K562 (cell line): ENCODE measurements around the gene CYP2W1. TPM values are rescaled to one million over a fixed set of nuclear protein-coding genes. Genes with fewer than 3 reads are reported as not detected.

Source experiments
- ATAC-seq: fragments of 200-7000 bp; cut with Tn5 transposase; 3 replicates; pipeline ENCODE4 v1.9.1; 2020; ENCODE audit warnings: moderate library complexity
- BruUV-seq: library from RNA; stranded (reverse); fragments of 400-500 nt; replicated peaks from 2 replicates; lab custom pipeline; 2021; lab: Mats Ljungman, UMichigan
- CTCF ChIA-PET: fragments of 300-600 bp; formaldehyde crosslinking; extraction: SDS; loops from one replicate; lab custom pipeline; 2021; ENCODE audit warnings: low intra/inter-chr PET ratio; lab: Yijun Ruan, JAX
- POLR2A ChIA-PET: fragments of 300-600, 350-650 bp; sonication (Branson Sonifier 250); formaldehyde crosslinking; extraction: SDS; loops from one replicate; lab custom pipeline; 2021; ENCODE audit warnings: antibody characterized with exemption, inconsistent platforms; lab: Yijun Ruan, JAX
- DNase-seq, 4 experiments: peaks; one replicate each; pipeline versions ENCODE4 v3.0.0 to v3.0.0-alpha.2; 2011 to 2018; ENCODE audit warnings: low spot score in 3 of 4, mixed read lengths in 3 of 4; ENCODE audit errors: extremely low read depth in 1 of 4
- FAIRE-seq: peaks from 2 replicates; lab custom pipeline; 2011; peaks lifted over from hg19 to GRCh38; lab: Jason Lieb, UNC
- H2AFZ ChIP-seq: 2 replicates; pipeline ENCODE4 v1.6.0; 2011; ENCODE audit warnings: low read depth, low read length, control low read depth, inconsistent platforms
- H3K27ac ChIP-seq: fragments of 200-600 bp; 3 replicates; pipeline ENCODE4 v1.8.0; 2011; ENCODE audit warnings: low read depth, mild to moderate bottlenecking, control low read depth, inconsistent platforms, low read length, moderate library complexity, mixed read lengths; ENCODE audit errors: extremely low read depth
- H3K27me3 ChIP-seq, 2 experiments: fragments of 300-600 bp in 1 of 2; 2 replicates in 1 of 2; 3 replicates in 1 of 2; pipeline versions ENCODE4 v1.6.0 to v1.8.0; 2011; ENCODE audit warnings: inconsistent platforms in 2 of 2, low read length in 2 of 2, mild to moderate bottlenecking in 1 of 2, mixed read lengths in 1 of 2, moderate library complexity in 1 of 2; ENCODE audit not compliant: control insufficient read depth in 2 of 2, insufficient read depth in 2 of 2
- H3K36me3 ChIP-seq: fragments of 300-600 bp; 3 replicates; pipeline ENCODE4 v1.8.0; 2011; ENCODE audit warnings: mild to moderate bottlenecking, low read length, inconsistent platforms; ENCODE audit not compliant: control insufficient read depth, insufficient read depth
- H3K4me1 ChIP-seq, 2 experiments: fragments of 200-600 bp in 1 of 2; replicated peaks in 1 of 2; 2 replicates in 1 of 2; 3 replicates in 1 of 2; pipeline versions ENCODE4 v1.5.1 to v1.8.0; 2011; ENCODE audit warnings: inconsistent platforms in 2 of 2, low read length in 2 of 2, mild to moderate bottlenecking in 1 of 2, mixed read lengths in 1 of 2, moderate library complexity in 1 of 2; ENCODE audit not compliant: control insufficient read depth in 2 of 2, insufficient read depth in 2 of 2
- H3K4me2 ChIP-seq: 2 replicates; pipeline ENCODE4 v1.6.1; 2011; ENCODE audit warnings: low read length, control low read depth, inconsistent platforms, mixed read lengths; ENCODE audit not compliant: insufficient read depth
- H3K4me3 ChIP-seq: fragments of 200-600 bp; sonication (generic), shearing (Covaris generic); 2 replicates; pipeline ENCODE4 v1.5.1; 2016; ENCODE audit warnings: control low read depth, inconsistent platforms
- H3K79me2 ChIP-seq: fragments of 200-600 bp; 3 replicates; pipeline ENCODE4 v1.8.0; 2011; ENCODE audit warnings: low read length, inconsistent platforms; ENCODE audit not compliant: control insufficient read depth, insufficient read depth
- H3K9ac ChIP-seq, 2 experiments: 2 replicates each; pipeline versions ENCODE4 v1.6.0 to v1.6.1; 2011; ENCODE audit warnings: low read depth in 2 of 2, low read length in 2 of 2, control low read depth in 1 of 2, inconsistent platforms in 1 of 2, mild to moderate bottlenecking in 1 of 2, mixed read lengths in 1 of 2; ENCODE audit not compliant: insufficient read depth in 1 of 2
- H3K9me1 ChIP-seq: one replicate; pipeline ENCODE4 v1.6.0; 2011; ENCODE audit warnings: inconsistent platforms, mild to moderate bottlenecking, low read length, moderate library complexity; ENCODE audit not compliant: control insufficient read depth, insufficient read depth
- H3K9me3 ChIP-seq: replicated peaks from 2 replicates; pipeline ENCODE4 v1.5.1; 2011; ENCODE audit warnings: low read depth, low read length, inconsistent platforms; ENCODE audit not compliant: control insufficient read depth, insufficient read depth
- H4K20me1 ChIP-seq: replicated peaks from 2 replicates; pipeline ENCODE4 v1.6.1; 2011; ENCODE audit warnings: low read length, inconsistent platforms, mixed read lengths; ENCODE audit not compliant: control insufficient read depth, insufficient read depth
- C11orf30 ChIP-seq: fragments of 450-650 bp; IDR thresholded peaks from 2 replicates; pipeline ENCODE4 v1.6.1; 2016; ENCODE audit warnings: low read depth, mild to moderate bottlenecking
- MAFF ChIP-seq: IDR thresholded peaks from 2 replicates; pipeline ENCODE4 v1.6.1; 2012; ENCODE audit warnings: low read length, improper control_type of control experiment
- MAFG ChIP-seq: fragments of 450-650 bp; conservative IDR thresholded peaks from 2 replicates; pipeline ENCODE4 v1.6.1; 2016; ENCODE audit warnings: missing genetic modification characterization, missing compliant biosample characterization
- MAX ChIP-seq: sonication (generic); formaldehyde crosslinking; IDR thresholded peaks from 2 replicates; pipeline ENCODE4 v1.9.0; 2022; ENCODE audit warnings: mild to moderate bottlenecking, missing genetic modification reagents
- MTF1 ChIP-seq: fragments of 250-450 bp; sonication (Bioruptor Pico); IDR thresholded peaks from 2 replicates; pipeline ENCODE4 v1.9.0; 2021; ENCODE audit warnings: moderate library complexity, mild to moderate bottlenecking, inconsistent platforms, borderline replicate concordance
- TFAP4 ChIP-seq: sonication (generic); formaldehyde crosslinking; IDR thresholded peaks from 2 replicates; pipeline ENCODE4 v1.8.0; 2022; ENCODE audit warnings: missing genetic modification reagents, mild to moderate bottlenecking, moderate library complexity, borderline replicate concordance
- YY1 ChIP-seq, 3 experiments: IDR thresholded peaks; 2 replicates each; pipeline ENCODE4 v1.6.1; 2011; ENCODE audit warnings: low read length in 2 of 3, mild to moderate bottlenecking in 2 of 3, moderate library complexity in 2 of 3, borderline replicate concordance in 1 of 3, control low read depth in 1 of 3, low read depth in 1 of 3; ENCODE audit not compliant: insufficient read depth in 3 of 3, insufficient replicate concordance in 2 of 3, control insufficient read depth in 1 of 3, insufficient read length in 1 of 3; ENCODE audit errors: extremely low read depth in 1 of 3
- ZNF316 ChIP-seq: fragments of 450-650 bp; IDR thresholded peaks from 2 replicates; pipeline ENCODE4 v1.6.1; 2016
- ZNF57 ChIP-seq: fragments of 450-650 bp; formaldehyde crosslinking; IDR thresholded peaks from 2 replicates; pipeline ENCODE4 v1.4.0; 2020; ENCODE audit warnings: mild to moderate bottlenecking, moderate library complexity
- WGBS: fragments of 100-300 bp; shearing (Covaris generic); methylation state at CpG from one replicate; pipeline ENCODE4 v1.1.6; 2016; ENCODE audit warnings: low coverage, mixed read lengths; ENCODE audit not compliant: insufficient coverage; ENCODE audit errors: missing lambda C conversion rate; 5-methylcytosine and 5-hydroxymethylcytosine counted together
- in situ Hi-C: fragments of 300-500 bp; cut with MboI; formaldehyde crosslinking; loops from 4 replicates; pipeline ENCODE4 v1.15.0; 2018; ENCODE audit warnings: inconsistent platforms, mixed read lengths
- intact Hi-C: fragments of 100-400 bp; cut with micrococcal nuclease; formaldehyde crosslinking; loops from 2 replicates; pipeline ENCODE4 v1.14.2; 2022
- polyA plus RNA-seq, 8 experiments: library from polyadenylated mRNA; depleted of rRNA in 4 of 8; stranded (reverse) in 5 of 8; unstranded in 3 of 8; fragments of >200 nt; fragmentation: Nextera tagmentation in 2 of 8; fragmentation: Illumina TruSeq in 1 of 8; extraction: Ambion mirVana in 2 of 8; extraction: Trizol in 1 of 8; gene quantifications; 2 replicates each; pipeline versions ENCODE4 v1.2.1 to v1.2.3, GENCODE V29; 2011 to 2014; ENCODE audit warnings: inconsistent platforms in 1 of 8, missing spikeins in 1 of 8
- total RNA-seq, 7 experiments: library from RNA; depleted of rRNA in 6 of 7; stranded (reverse); fragments of >200 nt in 6 of 7; fragmentation: Illumina TruSeq in 2 of 7; extraction: Trizol in 2 of 7; gene quantifications; 2 replicates each; pipeline versions ENCODE4 v1.2.1 to v1.2.3, GENCODE V29; 2011 to 2021; ENCODE audit warnings: low replicate concordance in 1 of 7

The CYP2W1 gene
- total and polyA plus RNA-seq, 9 of the 15 experiments (the other 6 are each of a cell fraction or from before 2014, with no cell fraction given) = not detected

GRCh38 chr7:970744-971143, 12.2 kb upstream of the CYP2W1 start:
- ATAC-seq = no peak
- H2AFZ ChIP-seq = no peak overlapping the region
- in situ Hi-C loops (no loop called here), intact Hi-C loops (no loop called here)
- peak; percentile 20; the same call in 1 of the 2 replicates for TF ChIP-seq TFAP4
- peak in 1 of 3 experiments; percentile 21 for TF ChIP-seq YY1 (IDR thresholded peaks at IDR 0.05; ENCODE audit: borderline replicate concordance in 1 of 3, control insufficient read depth in 1 of 3, extremely low read depth in 1 of 3, insufficient read depth in 3 of 3, insufficient read length in 1 of 3, insufficient replicate concordance in 2 of 3, low read depth in 1 of 3, low read length in 2 of 3)
- peak; percentile 83 for TF ChIP-seq C11orf30
- TF ChIP-seq ZNF57 (CRISPR knock-in tag) = no peak
- peak; percentile 23; the same call in 1 of the 2 replicates for TF ChIP-seq MAFF
- 0 out of 2 replicates have a peak, but pooled peaks have one; percentile 25 for TF ChIP-seq MAX (CRISPR knock-in tag)
- peak; percentile 86 for TF ChIP-seq ZNF316
- peak; percentile 77 for TF ChIP-seq MAFG
- TF ChIP-seq MTF1 = no peak
- no TSS peak for BruUV-seq
- H3K4me1 ChIP-seq = peaks cover 7 to 20% of the 10 kb centered on the region in 2 experiments; a peak in 4 of 5 replicates
- ChIA-PET POLR2A (interaction anchor here (0.7 to 1.2 kb wide), 2 partner anchors 8 to 13 kb away, joined by 3 read pairs; no protein-coding TSS in a partner anchor), CTCF (interaction anchor here (0.6 kb wide), 1 partner anchor 599 kb away, joined by 4 read pairs; the partner anchor contains the start of gene PSMG3)
- no peaks in the 10 kb centered on the region for H3K9me3 ChIP-seq
- no peak overlapping the region for H3K4me3 ChIP-seq
- 79% methylated on average over 6 of the region's 6 CpGs for WGBS
- no peaks in the 10 kb centered on the region for H3K27me3 ChIP-seq
- no peak overlapping the region for H3K4me2 ChIP-seq
- H4K20me1 ChIP-seq = no peaks in the 10 kb centered on the region; the same call in 1 of the 2 replicates
- no peak for FAIRE-seq
- no peak overlapping the region; the same call in 2 of the 3 replicates for H3K27ac ChIP-seq
- no peak overlapping the region; a peak in 1 of 4 replicates for H3K9ac ChIP-seq
- peaks cover 67% of the 10 kb centered on the region for H3K36me3 ChIP-seq
- peaks cover 46% of the 10 kb centered on the region for H3K79me2 ChIP-seq
- H3K9me1 ChIP-seq = no peaks in the 10 kb centered on the region
- no peak for DNase-seq
